Suppressor macrophage treated with lipopolysaccharide for 1 hour (primary cell): ENCODE measurements around the gene ATXN7L3B.
"Not testable (repeated sequence)": the region's sequence is repeated elsewhere in the genome, so short reads cannot be mapped to it uniquely, and the experiment has no call there.

Source experiments
- DNase-seq, 3 donors: peaks; one replicate each; pipeline ENCODE4 v3.0.0-alpha.2; 2020 to 2022

The ATXN7L3B gene

GRCh38 chr12:74537707-74538385 lies at the start of gene ATXN7L3B:
Gene ATXN7L3B, plus strand, starts transcription at chr12:74537835. Its CDS starts 278 bp downstream, at chr12:74538113.
- peak; percentile 96 to 97 (median 97) for DNase-seq

GRCh38 chr12:74488134-74488533 lies 49.5 kb upstream of the ATXN7L3B start:
- no peak for DNase-seq

GRCh38 chr12:74489543-74489942 lies 48.1 kb upstream of the ATXN7L3B start:
- no peak for DNase-seq

- DNase-seq, result no peak
These were observed 47.1 kb upstream of the ATXN7L3B start for GRCh38 chr12:74490390-74491064.

GRCh38 chr12:74491374-74491773 lies 46.3 kb upstream of the ATXN7L3B start:
- no peak for DNase-seq

GRCh38 chr12:74499192-74499591 lies 38.4 kb upstream of the ATXN7L3B start:
- no peak for DNase-seq

- DNase-seq, result not testable (repeated sequence)
These were observed 28.6 kb upstream of the ATXN7L3B start for GRCh38 chr12:74508873-74509657.

- DNase-seq, result no peak
These were observed 27.7 kb upstream of the ATXN7L3B start for GRCh38 chr12:74509886-74510285.

GRCh38 chr12:74514098-74514872 lies 23.4 kb upstream of the ATXN7L3B start:
- DNase-seq, result no peak

GRCh38 chr12:74515849-74516248 lies 21.8 kb upstream of the ATXN7L3B start:
- no peak for DNase-seq

- DNase-seq, result no peak
These were observed 11.1 kb upstream of the ATXN7L3B start for GRCh38 chr12:74526535-74526934.

- DNase-seq, result no peak
These were observed 10.1 kb upstream of the ATXN7L3B start for GRCh38 chr12:74527491-74527890.

GRCh38 chr12:74530676-74531075 lies 7.0 kb upstream of the ATXN7L3B start:
- DNase-seq, result no peak

- DNase-seq, result peak; percentile 51 to 76 (median 62)
These were observed 2.1 kb upstream of the ATXN7L3B start for GRCh38 chr12:74535536-74535935.

GRCh38 chr12:74537126-74537706 lies 419 bp upstream of the ATXN7L3B start:
- peak; percentile 43 to 80 (median 78) for DNase-seq

GRCh38 chr12:74538491-74539258 lies 1.0 kb downstream of the ATXN7L3B start:
- peak; percentile 15 to 40 (median 32) for DNase-seq

- no peak for DNase-seq
These were observed 1.6 kb downstream of the ATXN7L3B start for GRCh38 chr12:74539261-74539660.

- DNase-seq, result no peak
These were observed 2.3 kb downstream of the ATXN7L3B start for GRCh38 chr12:74539765-74540526.

GRCh38 chr12:74541074-74541473 lies 3.4 kb downstream of the ATXN7L3B start:
- DNase-seq, result no peak

GRCh38 chr12:74547249-74547648 lies 9.6 kb downstream of the ATXN7L3B start:
- DNase-seq, result no peak

- DNase-seq, result no peak
These were observed 13.7 kb downstream of the ATXN7L3B start for GRCh38 chr12:74551291-74551690.
